A673 (cell line): Measurements from ENCODE around the gene SULT2A1. TPM values are rescaled to one million over a fixed set of nuclear protein-coding genes. Genes with fewer than 3 reads are reported as not detected.

Experiments
- BruUV-seq: library from RNA; stranded (reverse); fragments of 400-500 nt; replicated peaks from 2 replicates; lab custom pipeline; 2021; lab: Mats Ljungman, UMichigan
- CTCF ChIA-PET: fragments of 300-600 bp; sonication (Branson Sonifier 250); formaldehyde crosslinking; loops from one replicate; lab custom pipeline; 2022; ENCODE audit warnings: antibody characterized with exemption; lab: Charles Lee
- POLR2A ChIA-PET: fragments of 300-600 bp; sonication (Branson Sonifier 250); formaldehyde crosslinking; loops from one replicate; lab custom pipeline; 2022; ENCODE audit warnings: antibody characterized with exemption; ENCODE audit not compliant: low non-redundant PET; lab: Charles Lee
- DNase-seq: peaks from one replicate; pipeline ENCODE4 v3.0.0-alpha.2; 2015; ENCODE audit warnings: low spot score
- H3K27ac ChIP-seq: fragments of 200-600 bp; sonication (generic); 2 replicates; pipeline ENCODE4 v1.5.1; 2016; ENCODE audit warnings: mixed run types, low read depth, mild to moderate bottlenecking, mixed read lengths, antibody characterized with exemption, low read length; ENCODE audit not compliant: poor library complexity, severe bottlenecking
- H3K27me3 ChIP-seq: fragments of 200-600 bp; sonication (generic); replicated peaks from 2 replicates; pipeline ENCODE4 v1.6.1; 2017; ENCODE audit warnings: mixed run types, low read depth, mild to moderate bottlenecking, mixed read lengths, antibody characterized with exemption, low read length; ENCODE audit not compliant: insufficient read depth, poor library complexity
- H3K36me3 ChIP-seq: fragments of 200-600 bp; sonication (generic); 2 replicates; pipeline ENCODE4 v1.6.1; 2016; ENCODE audit warnings: mixed run types, mild to moderate bottlenecking, mixed read lengths, antibody characterized with exemption, low read length; ENCODE audit not compliant: insufficient read depth, poor library complexity, severe bottlenecking
- H3K4me1 ChIP-seq: fragments of 200-600 bp; sonication (generic); 2 replicates; pipeline ENCODE4 v1.6.1; 2017; ENCODE audit warnings: mixed run types, mild to moderate bottlenecking, mixed read lengths, antibody characterized with exemption, low read length; ENCODE audit not compliant: insufficient read depth, poor library complexity, severe bottlenecking
- H3K4me3 ChIP-seq: fragments of 200-600 bp; sonication (generic); 2 replicates; pipeline ENCODE4 v1.5.1; 2016; ENCODE audit warnings: low read depth, mixed run types, mild to moderate bottlenecking, mixed read lengths, low read length; ENCODE audit not compliant: poor library complexity, severe bottlenecking
- H3K9me3 ChIP-seq: fragments of 200-600 bp; sonication (generic); 2 replicates; pipeline ENCODE4 v1.6.1; 2016; ENCODE audit warnings: mixed run types, low read depth, mild to moderate bottlenecking, mixed read lengths, antibody characterized with exemption, low read length; ENCODE audit not compliant: poor library complexity, severe bottlenecking
- EZH2 ChIP-seq: fragments of 200-600 bp; sonication (generic); IDR thresholded peaks from 2 replicates; pipeline ENCODE4 v1.6.1; 2017; ENCODE audit warnings: borderline replicate concordance, low read depth, mild to moderate bottlenecking, mixed read lengths, antibody characterized with exemption, low read length; ENCODE audit not compliant: poor library complexity, severe bottlenecking
- intact Hi-C: fragments of 100-400 bp; cut with micrococcal nuclease; formaldehyde crosslinking; loops from one replicate; pipeline ENCODE4 v1.10.0; 2022; ENCODE audit not compliant: unreplicated experiment
- total RNA-seq: library from RNA; stranded (reverse); gene quantifications from 2 replicates; pipeline ENCODE4 v1.2.3, GENCODE V29; 2021
- TF ChIP-seq, protein P1 (sequence below): fragments of 300-800, 200-600 bp; sonication (generic); conservative IDR thresholded peaks from 2 replicates; pipeline ENCODE4 v1.5.1; 2017; ENCODE audit warnings: low read depth, mild to moderate bottlenecking, antibody characterized with exemption, low read length, moderate library complexity, mixed read lengths

Gene SULT2A1
- total RNA-seq, 1 experiment from 2014 or later = not detected

DNA sequence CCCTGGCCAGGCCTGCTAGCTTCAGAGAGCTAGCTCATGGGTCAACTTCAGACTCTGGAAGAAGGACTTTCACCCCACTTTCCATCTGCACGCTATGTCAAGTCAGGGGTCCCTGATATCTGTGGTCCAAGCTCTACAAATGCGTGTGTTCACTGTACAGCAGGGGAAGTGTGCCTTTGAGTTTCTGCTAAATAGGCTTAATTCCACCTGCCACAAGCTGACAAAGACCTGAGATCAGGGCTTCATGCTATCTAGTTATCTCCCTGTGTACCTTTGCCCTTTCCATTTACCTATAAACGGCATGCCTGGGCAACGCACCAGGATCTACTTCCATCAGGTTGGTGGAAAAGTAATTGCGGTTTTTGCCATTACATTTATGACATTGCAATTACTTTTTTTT is 10.7 kb upstream of the SULT2A1 start:
- BruUV-seq = no TSS peak
- CTCF ChIA-PET = no interaction called here
- DNase-seq = no peak
- Histone ChIP-seq H3K36me3 (no peaks in the 10 kb centered on the region), H3K27me3 (no peaks in the 10 kb centered on the region), H3K27ac (no peak overlapping the region), H3K4me3 (no peak overlapping the region), H3K9me3 (no peaks in the 10 kb centered on the region), H3K4me1 (no peaks in the 10 kb centered on the region)
- TF ChIP-seq EZH2 = no peak
- TF ChIP-seq, protein P1, sequence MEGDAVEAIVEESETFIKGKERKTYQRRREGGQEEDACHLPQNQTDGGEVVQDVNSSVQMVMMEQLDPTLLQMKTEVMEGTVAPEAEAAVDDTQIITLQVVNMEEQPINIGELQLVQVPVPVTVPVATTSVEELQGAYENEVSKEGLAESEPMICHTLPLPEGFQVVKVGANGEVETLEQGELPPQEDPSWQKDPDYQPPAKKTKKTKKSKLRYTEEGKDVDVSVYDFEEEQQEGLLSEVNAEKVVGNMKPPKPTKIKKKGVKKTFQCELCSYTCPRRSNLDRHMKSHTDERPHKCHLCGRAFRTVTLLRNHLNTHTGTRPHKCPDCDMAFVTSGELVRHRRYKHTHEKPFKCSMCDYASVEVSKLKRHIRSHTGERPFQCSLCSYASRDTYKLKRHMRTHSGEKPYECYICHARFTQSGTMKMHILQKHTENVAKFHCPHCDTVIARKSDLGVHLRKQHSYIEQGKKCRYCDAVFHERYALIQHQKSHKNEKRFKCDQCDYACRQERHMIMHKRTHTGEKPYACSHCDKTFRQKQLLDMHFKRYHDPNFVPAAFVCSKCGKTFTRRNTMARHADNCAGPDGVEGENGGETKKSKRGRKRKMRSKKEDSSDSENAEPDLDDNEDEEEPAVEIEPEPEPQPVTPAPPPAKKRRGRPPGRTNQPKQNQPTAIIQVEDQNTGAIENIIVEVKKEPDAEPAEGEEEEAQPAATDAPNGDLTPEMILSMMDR = no peak
- POLR2A ChIA-PET = no interaction called here
- intact Hi-C loops = no loop called here

DNA sequence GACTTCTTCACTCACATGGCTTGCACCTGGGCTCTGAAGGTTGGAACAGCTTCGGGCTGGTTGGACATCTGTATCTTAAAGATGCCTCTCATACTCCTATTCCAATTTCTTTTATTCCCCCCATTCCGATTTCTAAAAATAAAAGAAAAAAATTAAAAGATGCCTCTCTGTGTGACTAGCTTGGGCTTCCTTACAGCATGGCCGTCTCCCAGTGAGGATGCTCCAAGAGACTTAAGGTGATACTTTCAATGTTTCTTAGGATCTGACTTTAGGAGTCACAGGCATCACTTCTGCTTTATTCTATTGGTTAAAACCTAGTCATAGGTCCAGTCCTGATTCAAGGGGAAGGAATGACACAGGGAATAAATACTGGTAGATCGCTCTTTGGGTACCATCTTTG is 9.9 kb upstream of the SULT2A1 start:
- intact Hi-C loops = no loop called here
- H3K9me3 ChIP-seq = no peaks in the 10 kb centered on the region
- no peak for DNase-seq
- BruUV-seq = no TSS peak
- H3K36me3 ChIP-seq = no peaks in the 10 kb centered on the region
- H3K4me1 ChIP-seq = no peaks in the 10 kb centered on the region
- POLR2A ChIA-PET = no interaction called here
- TF ChIP-seq, protein P1 = no peak
- TF ChIP-seq EZH2 = no peak
- CTCF ChIA-PET = no interaction called here
- no peak overlapping the region for H3K27ac ChIP-seq
- no peak overlapping the region for H3K4me3 ChIP-seq
- no peaks in the 10 kb centered on the region for H3K27me3 ChIP-seq

DNA sequence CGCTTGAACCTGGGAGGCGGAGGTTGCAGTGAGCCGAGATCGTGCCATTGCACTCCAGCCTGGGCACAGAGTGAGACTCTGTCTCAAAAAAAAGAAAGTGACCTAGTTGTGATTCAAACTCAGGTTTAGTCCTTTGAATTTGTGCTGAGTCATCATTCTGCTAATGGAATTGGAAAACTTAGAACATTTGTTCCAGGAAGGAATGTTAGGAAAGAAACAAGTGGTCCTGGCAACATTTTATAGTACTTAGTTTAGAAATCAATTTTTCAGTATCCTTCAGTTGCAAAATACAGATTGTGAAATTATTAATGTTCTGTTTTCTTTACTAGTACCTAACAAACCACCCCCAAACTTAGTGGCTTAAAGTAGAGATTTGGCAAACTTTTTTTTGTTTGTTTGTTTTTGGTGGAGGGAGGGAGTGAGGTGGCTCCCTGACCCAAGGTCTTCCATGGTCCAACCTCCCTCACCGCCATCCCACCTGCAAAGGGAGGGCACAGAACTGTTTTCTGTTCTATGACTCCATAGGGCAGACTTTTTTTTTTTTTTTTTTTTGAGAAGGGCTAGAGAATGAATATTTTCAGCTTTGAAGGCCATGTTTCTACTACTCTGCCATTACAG is 9.2 kb upstream of the SULT2A1 start:
- Histone ChIP-seq H3K27me3 (no peaks in the 10 kb centered on the region), H3K9me3 (no peaks in the 10 kb centered on the region), H3K36me3 (no peaks in the 10 kb centered on the region), H3K27ac (no peak overlapping the region), H3K4me3 (no peak overlapping the region), H3K4me1 (no peaks in the 10 kb centered on the region)
- intact Hi-C loops = no loop called here
- no TSS peak for BruUV-seq
- DNase-seq = no peak
- no peak for TF ChIP-seq EZH2
- TF ChIP-seq, protein P1 = no peak
- CTCF ChIA-PET = no interaction called here
- POLR2A ChIA-PET = no interaction called here
